BJ (cell line): ENCODE data around the gene SH3D19. TPM values are rescaled to one million over a fixed set of nuclear protein-coding genes. Genes with fewer than 3 reads are reported as not detected.

ENCODE experiments used
- CTCF ChIA-PET: fragments of 350-600 bp; formaldehyde crosslinking; extraction: SDS; loops from one replicate; lab custom pipeline; 2021; ENCODE audit warnings: antibody characterized with exemption, inconsistent platforms; lab: Yijun Ruan, JAX
- POLR2A ChIA-PET: fragments of 300-600 bp; sonication (Branson Sonifier 250); formaldehyde crosslinking; extraction: SDS; loops from one replicate; lab custom pipeline; 2021; ENCODE audit warnings: antibody characterized with exemption; lab: Charles Lee
- DNase-seq: peaks from one replicate; pipeline ENCODE4 v3.0.0-alpha.2; 2011; ENCODE audit warnings: low read depth
- H3K27me3 ChIP-seq: 2 replicates; pipeline ENCODE4 v1.6.0; 2011; ENCODE audit warnings: low read length; ENCODE audit not compliant: control insufficient read depth, insufficient read depth
- H3K36me3 ChIP-seq: 2 replicates; pipeline ENCODE4 v1.5.1; 2011; ENCODE audit warnings: low read length; ENCODE audit not compliant: control insufficient read depth, insufficient read depth
- H3K4me3 ChIP-seq: 2 replicates; pipeline ENCODE4 v1.5.1; 2011; ENCODE audit warnings: low read depth, mild to moderate bottlenecking, control low read depth, low read length
- polyA plus RNA-seq: library from polyadenylated mRNA; depleted of rRNA; stranded (reverse); fragments of >200 nt; gene quantifications from 2 replicates; pipeline ENCODE4 v1.2.3, GENCODE V29; 2011
- TF ChIP-seq, protein P1 (sequence below): IDR thresholded peaks from 2 replicates; pipeline ENCODE4 v1.5.1; 2011; ENCODE audit warnings: low read depth, mild to moderate bottlenecking, control low read depth, inconsistent platforms, low read length, moderate library complexity; ENCODE audit not compliant: insufficient read depth

SH3D19 gene
- polyA plus RNA-seq, 1 experiment: 16.2 TPM

GRCh38 chr4:151114338-151114737 is 211.1 kb downstream of the SH3D19 start:
- DNase-seq: no peak
- Histone ChIP-seq H3K36me3 (no peaks in the 10 kb centered on the region), H3K4me3 (no peak overlapping the region), H3K27me3 (no peaks in the 10 kb centered on the region)
- CTCF ChIA-PET: interaction anchor here (1.5 kb wide), 1 partner anchor 248 kb away, joined by 5 read pairs; no protein-coding TSS in a partner anchor
- TF ChIP-seq, protein P1, sequence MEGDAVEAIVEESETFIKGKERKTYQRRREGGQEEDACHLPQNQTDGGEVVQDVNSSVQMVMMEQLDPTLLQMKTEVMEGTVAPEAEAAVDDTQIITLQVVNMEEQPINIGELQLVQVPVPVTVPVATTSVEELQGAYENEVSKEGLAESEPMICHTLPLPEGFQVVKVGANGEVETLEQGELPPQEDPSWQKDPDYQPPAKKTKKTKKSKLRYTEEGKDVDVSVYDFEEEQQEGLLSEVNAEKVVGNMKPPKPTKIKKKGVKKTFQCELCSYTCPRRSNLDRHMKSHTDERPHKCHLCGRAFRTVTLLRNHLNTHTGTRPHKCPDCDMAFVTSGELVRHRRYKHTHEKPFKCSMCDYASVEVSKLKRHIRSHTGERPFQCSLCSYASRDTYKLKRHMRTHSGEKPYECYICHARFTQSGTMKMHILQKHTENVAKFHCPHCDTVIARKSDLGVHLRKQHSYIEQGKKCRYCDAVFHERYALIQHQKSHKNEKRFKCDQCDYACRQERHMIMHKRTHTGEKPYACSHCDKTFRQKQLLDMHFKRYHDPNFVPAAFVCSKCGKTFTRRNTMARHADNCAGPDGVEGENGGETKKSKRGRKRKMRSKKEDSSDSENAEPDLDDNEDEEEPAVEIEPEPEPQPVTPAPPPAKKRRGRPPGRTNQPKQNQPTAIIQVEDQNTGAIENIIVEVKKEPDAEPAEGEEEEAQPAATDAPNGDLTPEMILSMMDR: no peak
- POLR2A ChIA-PET: no interaction called here

DNA sequence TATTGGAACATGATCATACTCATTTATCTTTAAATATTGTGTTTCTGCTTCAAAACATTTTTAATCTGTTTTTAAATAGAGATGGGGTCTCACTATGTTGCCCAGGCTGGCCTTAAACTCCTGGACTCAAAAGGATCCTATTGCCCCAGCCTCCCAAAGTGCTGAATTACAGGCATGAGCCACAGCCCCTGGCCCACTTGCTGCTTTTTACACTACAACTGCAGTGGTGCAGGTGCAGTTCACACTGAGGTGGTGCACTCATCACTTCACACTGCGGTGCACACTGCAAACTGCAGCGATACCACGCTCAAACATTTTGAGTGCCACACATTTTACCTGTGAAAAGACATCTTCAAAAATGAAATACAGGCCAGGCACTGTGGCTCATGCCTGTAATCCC is 215.2 kb downstream of the SH3D19 start:
- TF ChIP-seq, protein P1: no peak
- ChIA-PET POLR2A (interaction anchor here (0.9 kb wide), 1 partner anchor 10 kb away, joined by 4 read pairs; no protein-coding TSS in a partner anchor), CTCF (interaction anchor here (0.8 kb wide), 1 partner anchor 252 kb away, joined by 3 read pairs; no protein-coding TSS in a partner anchor)
- Histone ChIP-seq H3K4me3 (no peak overlapping the region), H3K27me3 (no peaks in the 10 kb centered on the region), H3K36me3 (peaks cover 6% of the 10 kb centered on the region)
- no peak for DNase-seq

- H3K36me3 ChIP-seq: peaks cover 16% of the 10 kb centered on the region
- POLR2A ChIA-PET: no interaction called here
- TF ChIP-seq, protein P1: no peak
- no peak overlapping the region for H3K4me3 ChIP-seq
- CTCF ChIA-PET: interaction anchor here (0.6 kb wide), 1 partner anchor 11 kb away, joined by 3 read pairs; no protein-coding TSS in a partner anchor
- no peak for DNase-seq
- H3K27me3 ChIP-seq: no peaks in the 10 kb centered on the region
Measured at GRCh38 chr4:151107063-151107462, 218.3 kb downstream of the SH3D19 start.

GRCh38 chr4:151105454-151106032 is 219.9 kb downstream of the SH3D19 start:
- CTCF ChIA-PET: interaction anchor here (0.7 kb wide), 1 partner anchor 1281 kb away, joined by 3 read pairs; no protein-coding TSS in a partner anchor
- H3K4me3 ChIP-seq: no peak overlapping the region
- TF ChIP-seq, protein P1: no peak
- H3K27me3 ChIP-seq: no peaks in the 10 kb centered on the region
- no peak for DNase-seq
- POLR2A ChIA-PET: no interaction called here
- H3K36me3 ChIP-seq: peaks cover 17% of the 10 kb centered on the region

- POLR2A ChIA-PET: interaction anchor here (0.6 kb wide), 1 partner anchor 817 kb away, joined by 3 read pairs; no protein-coding TSS in a partner anchor
- CTCF ChIA-PET: interaction anchor here (0.7 to 0.8 kb wide), 2 partner anchors 306 to 510 kb away, joined by 3 to 4 read pairs; no protein-coding TSS in a partner anchor
Measured at GRCh38 chr4:151104621-151105020, 220.8 kb downstream of the SH3D19 start.

More at GRCh38 chr4:151104621-151105020, 220.8 kb downstream of the SH3D19 start:
- no peak for DNase-seq
- no peaks in the 10 kb centered on the region for H3K27me3 ChIP-seq
- H3K36me3 ChIP-seq: peaks cover 17% of the 10 kb centered on the region
- TF ChIP-seq, protein P1: no peak
- no peak overlapping the region for H3K4me3 ChIP-seq
